ENCODE measurements around the gene MIPEP. TPM values are rescaled to one million over a fixed set of nuclear protein-coding genes. Genes with fewer than 3 reads are reported as not detected.
A peak's percentile ranks its signal among the peaks of the same experiment; 100 is the strongest.

The MIPEP gene
- polyA plus RNA-seq, 1 experiment = 12.4 TPM

GRCh38 chr13:23715092-23715761 lies 174.0 kb downstream of the MIPEP start:
- Histone ChIP-seq H3K36me3 (ENCODE audit: control insufficient read depth, insufficient read depth, low read length) (no peaks in the 10 kb centered on the region), H3K4me3 (ENCODE audit: low read depth, low read length) (no peak overlapping the region), H3K27me3 (ENCODE audit: control insufficient read depth, insufficient read depth, low read length) (no peaks in the 10 kb centered on the region)
- no peak for DNase-seq (ENCODE audit: low read depth)
- no peak for TF ChIP-seq CTCF (IDR thresholded peaks at IDR 0.05; ENCODE audit: insufficient read depth, low read depth, low read length)
- CTCF ChIA-PET = interaction anchor here (1.1 to 1.3 kb wide), 2 partner anchors 12 to 14 kb away, joined by 3 read pairs; no protein-coding TSS in a partner anchor
- POLR2A ChIA-PET = no interaction called here

GRCh38 chr13:23714672-23715071 lies 174.5 kb downstream of the MIPEP start:
- Histone ChIP-seq H3K4me3 (ENCODE audit: low read depth, low read length) (no peak overlapping the region), H3K27me3 (ENCODE audit: control insufficient read depth, insufficient read depth, low read length) (no peaks in the 10 kb centered on the region), H3K36me3 (ENCODE audit: control insufficient read depth, insufficient read depth, low read length) (no peaks in the 10 kb centered on the region)
- no peak for TF ChIP-seq CTCF (IDR thresholded peaks at IDR 0.05; ENCODE audit: insufficient read depth, low read depth, low read length)
- CTCF ChIA-PET = interaction anchor here (1.1 kb wide), 1 partner anchor 13 kb away, joined by 3 read pairs; no protein-coding TSS in a partner anchor
- POLR2A ChIA-PET = no interaction called here
- DNase-seq (ENCODE audit: low read depth) = no peak

GRCh38 chr13:23711355-23711754 lies 177.8 kb downstream of the MIPEP start:
- DNase-seq (ENCODE audit: low read depth) = no peak
- Histone ChIP-seq H3K27me3 (ENCODE audit: control insufficient read depth, insufficient read depth, low read length) (no peaks in the 10 kb centered on the region), H3K36me3 (ENCODE audit: control insufficient read depth, insufficient read depth, low read length) (no peaks in the 10 kb centered on the region), H3K4me3 (ENCODE audit: low read depth, low read length) (no peak overlapping the region)
- TF ChIP-seq CTCF (IDR thresholded peaks at IDR 0.05; ENCODE audit: insufficient read depth, low read depth, low read length) = no peak
- POLR2A ChIA-PET = no interaction called here
- CTCF ChIA-PET = no interaction called here

GRCh38 chr13:23710366-23710765 lies 178.8 kb downstream of the MIPEP start:
- no peaks in the 10 kb centered on the region for H3K27me3 ChIP-seq (ENCODE audit: control insufficient read depth, insufficient read depth, low read length)
- POLR2A ChIA-PET = no interaction called here
- CTCF ChIA-PET = no interaction called here
- no peak for DNase-seq (ENCODE audit: low read depth)
- TF ChIP-seq CTCF (IDR thresholded peaks at IDR 0.05; ENCODE audit: insufficient read depth, low read depth, low read length) = no peak
- no peaks in the 10 kb centered on the region for H3K36me3 ChIP-seq (ENCODE audit: control insufficient read depth, insufficient read depth, low read length)
- no peak overlapping the region for H3K4me3 ChIP-seq (ENCODE audit: low read depth, low read length)

- Histone ChIP-seq H3K4me3 (ENCODE audit: low read depth, low read length) (no peak overlapping the region), H3K27me3 (ENCODE audit: control insufficient read depth, insufficient read depth, low read length) (no peaks in the 10 kb centered on the region), H3K36me3 (ENCODE audit: control insufficient read depth, insufficient read depth, low read length) (no peaks in the 10 kb centered on the region)
- ChIA-PET POLR2A (no interaction called here), CTCF (interaction anchor here (0.9 to 2.3 kb wide), 8 partner anchors 9 to 242 kb away, joined by 3 to 16 read pairs (median 3); no protein-coding TSS in a partner anchor)
- DNase-seq (ENCODE audit: low read depth) = no peak
- TF ChIP-seq CTCF (IDR thresholded peaks at IDR 0.05; ENCODE audit: insufficient read depth, low read depth, low read length) = peak; percentile 21
Observed at GRCh38 chr13:23709536-23709935, 179.7 kb downstream of the MIPEP start.

All from BJ (cell line).